K562 (cell line): ENCODE data around the gene ASIC1. TPM values are rescaled to one million over a fixed set of nuclear protein-coding genes. Genes with fewer than 3 reads are reported as not detected.

Experiments
- BCOR ChIP-seq: fragments of 450-650 bp; IDR thresholded peaks from 2 replicates; pipeline ENCODE4 v1.6.1; 2016
- ELF1 ChIP-seq: fragments of 200-800 bp; sonication (Bioruptor generic); IDR thresholded peaks from 2 replicates; pipeline ENCODE4 v1.6.1; 2016; ENCODE audit warnings: missing genetic modification characterization, missing compliant biosample characterization
- EP400 ChIP-seq: fragments of 450-650 bp; IDR thresholded peaks from 2 replicates; pipeline ENCODE4 v1.6.1; 2017; ENCODE audit warnings: antibody characterized with exemption, mild to moderate bottlenecking, moderate library complexity
- HDAC1 ChIP-seq, 2 experiments: fragments of 450-650 bp; IDR thresholded peaks; 2 replicates each; pipeline ENCODE4 v1.6.1; 2016 to 2017; ENCODE audit warnings: inconsistent platforms in 1 of 2, mild to moderate bottlenecking in 1 of 2, moderate library complexity in 1 of 2
- KLF6 ChIP-seq: fragments of 250-450 bp; sonication (Bioruptor Pico); IDR thresholded peaks from 2 replicates; pipeline ENCODE4 v1.4.0; 2020; ENCODE audit warnings: mild to moderate bottlenecking, moderate library complexity, borderline replicate concordance
- MTA1 ChIP-seq: fragments of 450-650 bp; IDR thresholded peaks from 2 replicates; pipeline ENCODE4 v1.6.1; 2017; ENCODE audit warnings: borderline replicate concordance
- PTTG1 ChIP-seq: fragments of 450-650 bp; IDR thresholded peaks from 2 replicates; pipeline ENCODE4 v1.6.1; 2016; ENCODE audit warnings: low read depth, mild to moderate bottlenecking, missing genetic modification characterization, missing compliant biosample characterization
- RBFOX2 ChIP-seq: fragments of 200-400 bp; formaldehyde crosslinking; IDR thresholded peaks from 2 replicates; pipeline ENCODE4 v1.6.1; 2017; ENCODE audit warnings: low read depth, mild to moderate bottlenecking, low read length, moderate library complexity
- RBM15 ChIP-seq: fragments of 200-400 bp; formaldehyde crosslinking; IDR thresholded peaks from 2 replicates; pipeline ENCODE4 v1.6.1; 2018; ENCODE audit warnings: mild to moderate bottlenecking, low read length, moderate library complexity; ENCODE audit not compliant: insufficient read depth
- SMARCA5 ChIP-seq: fragments of 450-650 bp; IDR thresholded peaks from 2 replicates; pipeline ENCODE4 v1.6.1; 2016
- SOX6 ChIP-seq: fragments of 450-650 bp; IDR thresholded peaks from 2 replicates; pipeline ENCODE4 v1.6.1; 2014; ENCODE audit warnings: mild to moderate bottlenecking
- TEAD2 ChIP-seq: fragments of 450-650 bp; IDR thresholded peaks from 2 replicates; pipeline ENCODE4 v1.6.1; 2016; ENCODE audit warnings: missing genetic modification characterization, control low read depth, missing compliant biosample characterization
- polyA plus RNA-seq, 8 experiments: library from polyadenylated mRNA; depleted of rRNA in 4 of 8; stranded (reverse) in 5 of 8; unstranded in 3 of 8; fragments of >200 nt; fragmentation: Nextera tagmentation in 2 of 8; fragmentation: Illumina TruSeq in 1 of 8; extraction: Ambion mirVana in 2 of 8; extraction: Trizol in 1 of 8; gene quantifications; 2 replicates each; pipeline versions ENCODE4 v1.2.1 to v1.2.3, GENCODE V29; 2011 to 2014; ENCODE audit warnings: inconsistent platforms in 1 of 8, missing spikeins in 1 of 8
- total RNA-seq, 7 experiments: library from RNA; depleted of rRNA in 6 of 7; stranded (reverse); fragments of >200 nt in 6 of 7; fragmentation: Illumina TruSeq in 2 of 7; extraction: Trizol in 2 of 7; gene quantifications; 2 replicates each; pipeline versions ENCODE4 v1.2.1 to v1.2.3, GENCODE V29; 2011 to 2021; ENCODE audit warnings: low replicate concordance in 1 of 7
- TF ChIP-seq, protein P1 (sequence below), 2 experiments: IDR thresholded peaks; 2 replicates each; pipeline ENCODE4 v1.6.1; 2012; ENCODE audit warnings: improper control_type of control experiment in 2 of 2, low read depth in 2 of 2, low read length in 2 of 2, borderline replicate concordance in 1 of 2
- TF ChIP-seq, protein P2 (sequence below), 3 experiments: fragments of 200-800 bp in 1 of 3; sonication (Bioruptor generic) in 1 of 3; sonication (generic) in 1 of 3; formaldehyde crosslinking in 1 of 3; IDR thresholded peaks; 2 replicates each; pipeline versions ENCODE4 v1.6.1 to v1.8.0; 2016 to 2022; ENCODE audit warnings: mild to moderate bottlenecking in 2 of 3, missing compliant biosample characterization in 2 of 3, missing genetic modification characterization in 2 of 3, missing genetic modification reagents in 1 of 3

The ASIC1 gene
- total and polyA plus RNA-seq, 9 of the 15 experiments (the other 6 are each of a cell fraction or from before 2014, with no cell fraction given) = 0.01 to 1.7 (median 0.45) TPM

- TF ChIP-seq, protein P1, sequence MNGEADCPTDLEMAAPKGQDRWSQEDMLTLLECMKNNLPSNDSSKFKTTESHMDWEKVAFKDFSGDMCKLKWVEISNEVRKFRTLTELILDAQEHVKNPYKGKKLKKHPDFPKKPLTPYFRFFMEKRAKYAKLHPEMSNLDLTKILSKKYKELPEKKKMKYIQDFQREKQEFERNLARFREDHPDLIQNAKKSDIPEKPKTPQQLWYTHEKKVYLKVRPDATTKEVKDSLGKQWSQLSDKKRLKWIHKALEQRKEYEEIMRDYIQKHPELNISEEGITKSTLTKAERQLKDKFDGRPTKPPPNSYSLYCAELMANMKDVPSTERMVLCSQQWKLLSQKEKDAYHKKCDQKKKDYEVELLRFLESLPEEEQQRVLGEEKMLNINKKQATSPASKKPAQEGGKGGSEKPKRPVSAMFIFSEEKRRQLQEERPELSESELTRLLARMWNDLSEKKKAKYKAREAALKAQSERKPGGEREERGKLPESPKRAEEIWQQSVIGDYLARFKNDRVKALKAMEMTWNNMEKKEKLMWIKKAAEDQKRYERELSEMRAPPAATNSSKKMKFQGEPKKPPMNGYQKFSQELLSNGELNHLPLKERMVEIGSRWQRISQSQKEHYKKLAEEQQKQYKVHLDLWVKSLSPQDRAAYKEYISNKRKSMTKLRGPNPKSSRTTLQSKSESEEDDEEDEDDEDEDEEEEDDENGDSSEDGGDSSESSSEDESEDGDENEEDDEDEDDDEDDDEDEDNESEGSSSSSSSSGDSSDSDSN (IDR thresholded peaks at IDR 0.05; ENCODE audit: borderline replicate concordance in 1 of 2, low read depth in 2 of 2, low read length in 2 of 2) = peak; percentile 32 to 78; a peak in 3 of 4 replicates
- TF ChIP-seq EP400 (0 out of 2 replicates have a peak, but pooled peaks have one; percentile 11), MTA1 (no peak), RBFOX2 (no peak; the same call in none of the 2 replicates), RBM15 (no peak), BCOR (0 out of 2 replicates have a peak, but pooled peaks have one; percentile 24), KLF6 (CRISPR knock-in tag) (no peak), PTTG1 (tag) (no peak), HDAC1 (IDR thresholded peaks at IDR 0.05) (peak in 1 of 2 experiments; percentile 85; a peak in 1 of 4 replicates), SOX6 (no peak), TEAD2 (no peak), SMARCA5 (peak; percentile 60; the same call in 1 of the 2 replicates), ELF1 (tag) (no peak)
- TF ChIP-seq, protein P2, sequence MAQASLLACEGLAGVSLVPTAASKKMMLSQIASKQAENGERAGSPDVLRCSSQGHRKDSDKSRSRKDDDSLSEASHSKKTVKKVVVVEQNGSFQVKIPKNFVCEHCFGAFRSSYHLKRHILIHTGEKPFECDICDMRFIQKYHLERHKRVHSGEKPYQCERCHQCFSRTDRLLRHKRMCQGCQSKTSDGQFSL (CRISPR knock-in tag; IDR thresholded peaks at IDR 0.05) = no peak
- TF ChIP-seq, protein P2 (tag; IDR thresholded peaks at IDR 0.05) = no peak
Measured at GRCh38 chr12:50112456-50113218, 55.2 kb downstream of the ASIC1 start (continued).
